GM18508 (cell line): ENCODE results near the gene TMEM150A.
A peak's percentile ranks its signal among the peaks of the same experiment; 100 is the strongest.
"Not testable (repeated sequence)": the region's sequence is repeated elsewhere in the genome, so short reads cannot be mapped to it uniquely, and the experiment has no call there.

Experiments
- ATAC-seq: cut with Tn5 transposase; IDR thresholded peaks from one replicate; pipeline ENCODE4 v1.9.1; 2021; ENCODE audit warnings: moderate number of reproducible peaks; ENCODE audit not compliant: insufficient read depth, unreplicated experiment

The TMEM150A gene

GRCh38 chr2:85613717-85614515 is 11.4 kb upstream of the TMEM150A start:
- no peak for ATAC-seq

- peak; percentile 67 for ATAC-seq
Measured at GRCh38 chr2:85611705-85612587, 9.4 kb upstream of the TMEM150A start, which contains the start of gene C2orf68. TSS of gene C2orf68 (minus strand) at chr2:85612066. CDS start at chr2:85611984, 82 bp downstream.

- no peak for ATAC-seq
Measured at GRCh38 chr2:85611217-85611704, 8.8 kb upstream of the TMEM150A start.

GRCh38 chr2:85607268-85608215 is 5.0 kb upstream of the TMEM150A start:
- no peak for ATAC-seq

- no peak for ATAC-seq
Measured at GRCh38 chr2:85606116-85606455, 3.6 kb upstream of the TMEM150A start.

- no peak for ATAC-seq
Measured at GRCh38 chr2:85605406-85606115, 3.1 kb upstream of the TMEM150A start.

- no peak for ATAC-seq
Measured at GRCh38 chr2:85604568-85605339, 2.3 kb upstream of the TMEM150A start.

- ATAC-seq = not testable (repeated sequence)
Measured at GRCh38 chr2:85604133-85604444, 1.6 kb upstream of the TMEM150A start.

- peak; percentile 19 for ATAC-seq
Measured at GRCh38 chr2:85601771-85602475, 575 bp downstream of the TMEM150A start.

GRCh38 chr2:85600951-85601770 is 1.3 kb downstream of the TMEM150A start:
- no peak for ATAC-seq

GRCh38 chr2:85600235-85600575 is 2.3 kb downstream of the TMEM150A start:
- ATAC-seq = no peak

GRCh38 chr2:85599468-85600234 is 2.8 kb downstream of the TMEM150A start:
- ATAC-seq = no peak

- no peak for ATAC-seq
Measured at GRCh38 chr2:85598594-85599340, 3.7 kb downstream of the TMEM150A start.

- no peak for ATAC-seq
Measured at GRCh38 chr2:85597241-85597640, 5.3 kb downstream of the TMEM150A start.

- no peak for ATAC-seq
Measured at GRCh38 chr2:85596486-85597143, 5.9 kb downstream of the TMEM150A start.

- ATAC-seq = no peak
Measured at GRCh38 chr2:85596026-85596333, 6.5 kb downstream of the TMEM150A start.
